Smooth muscle cell (in vitro differentiated cells): Measurements from ENCODE around the gene LEP. TPM values are rescaled to one million over a fixed set of nuclear protein-coding genes. Genes with fewer than 3 reads are reported as not detected.

Source experiments
- DNase-seq: peaks from one replicate; lab custom pipeline; 2025; ENCODE audit not compliant: unreplicated experiment; lab: John Stamatoyannopoulos, UW
- H2AFZ ChIP-seq: fragments of 200-600 bp; sonication (generic); 2 replicates; pipeline ENCODE4 v1.6.0; 2016; ENCODE audit warnings: antibody characterized with exemption, low read depth, mild to moderate bottlenecking
- H3F3A ChIP-seq: fragments of 200-600 bp; sonication (generic); 2 replicates; pipeline ENCODE4 v1.6.0; 2017; ENCODE audit warnings: antibody characterized with exemption, low read depth
- H3K27ac ChIP-seq: fragments of 200-600 bp; sonication (generic); 2 replicates; pipeline ENCODE4 v1.5.1; 2016; ENCODE audit warnings: low read depth, mild to moderate bottlenecking
- H3K27me3 ChIP-seq: fragments of 200-600 bp; sonication (generic); 2 replicates; pipeline ENCODE4 v1.6.1; 2016; ENCODE audit warnings: low read depth, mild to moderate bottlenecking
- H3K36me3 ChIP-seq: fragments of 200-600 bp; sonication (generic); 2 replicates; pipeline ENCODE4 v1.5.1; 2016; ENCODE audit warnings: low read depth
- H3K4me1 ChIP-seq: fragments of 200-600 bp; sonication (generic); 2 replicates; pipeline ENCODE4 v1.5.1; 2016; ENCODE audit warnings: low read depth
- H3K4me2 ChIP-seq: fragments of 200-600 bp; sonication (generic); 2 replicates; pipeline ENCODE4 v1.6.0; 2016; ENCODE audit warnings: mild to moderate bottlenecking
- H3K4me3 ChIP-seq: fragments of 200-600 bp; sonication (generic); 2 replicates; pipeline ENCODE4 v1.5.1; 2016; ENCODE audit warnings: mild to moderate bottlenecking
- H3K79me2 ChIP-seq: fragments of 200-600 bp; sonication (generic); 2 replicates; pipeline ENCODE4 v1.6.0; 2016; ENCODE audit warnings: low read depth, mild to moderate bottlenecking
- H3K9ac ChIP-seq: fragments of 200-600 bp; sonication (generic); 2 replicates; pipeline ENCODE4 v1.6.0; 2016; ENCODE audit warnings: low read depth
- H3K9me3 ChIP-seq: fragments of 200-600 bp; sonication (generic); replicated peaks from 2 replicates; pipeline ENCODE4 v1.5.1; 2016; ENCODE audit warnings: low read depth
- H4K20me1 ChIP-seq: fragments of 200-600 bp; sonication (generic); 2 replicates; pipeline ENCODE4 v1.6.0; 2016; ENCODE audit warnings: low read depth
- CTCF ChIP-seq: fragments of 200-600 bp; sonication (generic); IDR thresholded peaks from 2 replicates; pipeline ENCODE4 v1.5.1; 2017; ENCODE audit warnings: borderline replicate concordance, mild to moderate bottlenecking, antibody characterized with exemption; ENCODE audit not compliant: insufficient read depth, poor library complexity, severe bottlenecking
- WGBS: methylation state at CpG from one replicate; pipeline ENCODE4 v1.1.7; 2016; ENCODE audit warnings: low lambda C conversion rate; 5-methylcytosine and 5-hydroxymethylcytosine counted together
- polyA plus RNA-seq: library from polyadenylated mRNA; unstranded; fragments of >200 nt; fragmentation: Nextera tagmentation; extraction: Ambion mirVana; gene quantifications from 2 replicates; pipeline ENCODE4 v1.2.1, GENCODE V29; 2016
- total RNA-seq: library from RNA; depleted of rRNA; stranded (reverse); fragments of >200 nt; gene quantifications from 2 replicates; pipeline ENCODE4 v1.2.3, GENCODE V29; 2014

Gene LEP
- total and polyA plus RNA-seq, 2 experiments from 2014 or later: not detected

- H3K9me3 ChIP-seq: peaks cover 6% of the 10 kb centered on the region
- no peak overlapping the region for H2AFZ ChIP-seq
- no peak for DNase-seq
- H3K9ac ChIP-seq: no peak overlapping the region
- H3K27me3 ChIP-seq: peaks cover 35% of the 10 kb centered on the region
- H4K20me1 ChIP-seq: no peaks in the 10 kb centered on the region
- no peaks in the 10 kb centered on the region for H3K4me1 ChIP-seq
- WGBS: 71% methylated on average over 1 of the region's 1 CpG
- H3K36me3 ChIP-seq: no peaks in the 10 kb centered on the region
- H3K4me2 ChIP-seq: no peak overlapping the region
- no peak for TF ChIP-seq CTCF
- H3F3A ChIP-seq: no peaks in the 10 kb centered on the region
- no peaks in the 10 kb centered on the region for H3K79me2 ChIP-seq
- H3K4me3 ChIP-seq: no peak overlapping the region
- no peak overlapping the region for H3K27ac ChIP-seq
These were observed 43.5 kb upstream of the LEP start for GRCh38 chr7:128197589-128197988.

GRCh38 chr7:128197989-128198580 is 43.0 kb upstream of the LEP start:
- no peaks in the 10 kb centered on the region for H4K20me1 ChIP-seq
- no peaks in the 10 kb centered on the region for H3K4me1 ChIP-seq
- no peak overlapping the region for H3K4me3 ChIP-seq
- H3K27ac ChIP-seq: no peak overlapping the region
- H3K9ac ChIP-seq: no peak overlapping the region
- H2AFZ ChIP-seq: no peak overlapping the region
- H3K36me3 ChIP-seq: no peaks in the 10 kb centered on the region
- DNase-seq: no peak
- peaks cover 6% of the 10 kb centered on the region for H3K9me3 ChIP-seq
- WGBS: 87% methylated on average over 4 of the region's 4 CpGs
- no peaks in the 10 kb centered on the region for H3K79me2 ChIP-seq
- peaks cover 40% of the 10 kb centered on the region for H3K27me3 ChIP-seq
- TF ChIP-seq CTCF: no peak
- no peaks in the 10 kb centered on the region for H3F3A ChIP-seq
- H3K4me2 ChIP-seq: no peak overlapping the region

- peaks cover 6% of the 10 kb centered on the region for H3K9me3 ChIP-seq
- no peak overlapping the region for H3K27ac ChIP-seq
- no peak overlapping the region for H3K4me3 ChIP-seq
- no peaks in the 10 kb centered on the region for H3K36me3 ChIP-seq
- no peaks in the 10 kb centered on the region for H3F3A ChIP-seq
- no peak overlapping the region for H3K9ac ChIP-seq
- no peaks in the 10 kb centered on the region for H3K4me1 ChIP-seq
- no peak overlapping the region for H2AFZ ChIP-seq
- peaks cover 59% of the 10 kb centered on the region for H3K27me3 ChIP-seq
- H3K4me2 ChIP-seq: no peak overlapping the region
- H3K79me2 ChIP-seq: no peaks in the 10 kb centered on the region
- no peak for DNase-seq
- WGBS: 78% methylated on average over 6 of the region's 6 CpGs
- H4K20me1 ChIP-seq: no peaks in the 10 kb centered on the region
- TF ChIP-seq CTCF: no peak
These were observed 40.7 kb upstream of the LEP start for GRCh38 chr7:128200376-128200775.

- no peaks in the 10 kb centered on the region for H3F3A ChIP-seq
- TF ChIP-seq CTCF: no peak
- no peak overlapping the region for H3K27ac ChIP-seq
- no peaks in the 10 kb centered on the region for H3K36me3 ChIP-seq
- H3K4me1 ChIP-seq: no peaks in the 10 kb centered on the region
- peak overlapping the region; percentile 75 for H3K4me2 ChIP-seq
- no peak for DNase-seq
- H4K20me1 ChIP-seq: no peaks in the 10 kb centered on the region
- 6% methylated on average over 28 of the region's 37 CpGs for WGBS
- H3K79me2 ChIP-seq: no peaks in the 10 kb centered on the region
- H3K9ac ChIP-seq: no peak overlapping the region
- no peak overlapping the region for H2AFZ ChIP-seq
- H3K9me3 ChIP-seq: no peaks in the 10 kb centered on the region
- H3K4me3 ChIP-seq: peak overlapping the region; percentile 7
- peaks cover 66% of the 10 kb centered on the region for H3K27me3 ChIP-seq
These were observed 39.9 kb upstream of the LEP start for GRCh38 chr7:128201067-128201689.
